GM21737 (cell line): ENCODE data around the gene SIN3A.
A peak's percentile ranks its signal among the peaks of the same experiment; 100 is the strongest.

ENCODE experiments used
- ATAC-seq: cut with Tn5 transposase; IDR thresholded peaks from one replicate; pipeline ENCODE4 v1.9.1; 2021; ENCODE audit warnings: mild to moderate bottlenecking, moderate library complexity; ENCODE audit not compliant: unreplicated experiment

SIN3A gene

DNA sequence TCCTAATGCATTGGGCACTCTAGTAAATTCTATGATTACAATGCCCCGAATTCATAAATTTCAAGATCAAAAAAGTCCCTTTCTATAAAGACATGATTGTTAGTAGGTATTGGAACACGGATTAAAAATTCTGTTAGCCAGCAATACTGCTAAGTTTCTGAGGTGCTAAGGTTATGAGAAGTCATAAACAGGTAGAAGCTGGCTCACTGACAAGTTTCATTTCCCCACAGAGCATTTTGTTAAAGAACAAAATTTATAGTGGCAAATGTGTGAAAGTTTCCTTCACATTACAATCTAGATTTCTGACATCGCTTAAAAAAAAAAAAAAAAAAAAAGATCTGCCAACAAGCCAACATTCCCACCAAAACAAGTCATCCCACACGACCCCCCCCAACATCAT, 70.7 kb downstream of the SIN3A start:
- ATAC-seq = no peak

- ATAC-seq = no peak
Observed at GRCh38 chr15:75371901-75372688, 79.4 kb downstream of the SIN3A start.

DNA sequence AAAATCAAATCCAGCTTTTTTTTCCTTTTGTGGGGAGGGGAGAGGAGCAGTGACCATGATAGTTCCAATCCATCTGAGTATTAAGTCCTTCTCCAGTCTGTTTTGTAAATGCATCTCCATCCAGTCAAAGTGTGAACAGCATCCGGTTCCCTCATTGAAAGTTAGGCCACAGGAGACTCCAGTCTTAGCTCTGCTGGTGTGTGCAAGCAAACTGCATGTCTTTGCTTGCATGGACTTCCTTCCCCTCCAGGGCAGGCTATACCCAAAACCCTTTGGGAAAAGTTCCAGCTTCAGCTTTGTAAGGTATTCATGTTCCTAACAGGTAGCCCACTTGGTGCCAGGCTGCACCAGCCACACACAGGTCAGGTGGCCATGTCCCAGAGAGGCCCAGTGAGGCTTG, 80.0 kb downstream of the SIN3A start:
- no peak for ATAC-seq

- no peak for ATAC-seq
Observed at GRCh38 chr15:75369897-75370581, 81.5 kb downstream of the SIN3A start.

- ATAC-seq = no peak
Observed at GRCh38 chr15:75368689-75369239, 82.7 kb downstream of the SIN3A start.

- peak; percentile 87 for ATAC-seq
Observed at GRCh38 chr15:75367913-75368688, 83.4 kb downstream of the SIN3A start, which contains the start of gene MAN2C1. MAN2C1 (minus strand) TSS chr15:75368607; CDS start chr15:75368583, 24 bp downstream.

DNA sequence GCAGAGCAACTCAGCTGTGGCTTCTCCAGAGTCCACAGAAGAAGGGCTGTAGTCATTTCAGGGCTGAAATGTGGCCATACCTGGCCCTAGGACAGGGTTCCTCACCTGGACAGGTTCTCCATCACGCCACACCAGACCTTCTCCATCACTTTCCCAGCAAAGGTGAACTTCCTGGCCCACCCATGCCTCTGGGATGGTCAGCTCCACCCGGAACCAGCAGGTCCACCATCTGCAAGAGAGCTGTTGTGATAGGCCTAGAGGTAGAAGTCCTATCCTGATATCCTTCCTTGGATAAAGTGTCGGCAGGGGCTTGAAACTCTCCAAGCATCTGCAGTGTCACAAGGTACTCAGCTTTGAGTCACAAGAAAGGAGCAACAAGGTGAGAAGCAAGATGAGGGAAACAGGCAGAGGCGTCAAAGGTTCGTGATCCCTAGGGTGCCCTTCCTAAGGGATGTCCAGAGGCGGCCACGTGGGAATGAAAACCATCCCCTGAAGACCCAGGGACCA, 84.0 kb downstream of the SIN3A start:
- ATAC-seq = no peak

DNA sequence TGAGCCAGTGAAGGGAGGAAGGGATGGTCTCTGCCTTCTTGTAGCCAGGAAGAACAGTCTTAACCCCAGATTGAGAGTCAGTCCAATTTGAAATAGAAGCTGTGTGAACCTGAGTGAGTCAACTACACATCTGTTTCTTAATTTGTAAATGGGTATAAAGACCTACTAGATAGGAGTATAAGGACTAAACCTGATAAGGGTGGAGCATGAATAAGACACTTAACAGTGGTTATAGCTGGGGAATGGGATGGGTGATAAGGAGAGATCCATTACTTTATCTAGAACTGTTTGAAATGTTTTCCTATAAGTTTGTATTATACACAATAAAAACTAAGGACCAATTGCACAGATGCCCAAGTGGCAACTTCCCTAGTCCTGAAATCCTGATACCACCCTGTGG, 84.5 kb downstream of the SIN3A start:
- ATAC-seq = no peak

DNA sequence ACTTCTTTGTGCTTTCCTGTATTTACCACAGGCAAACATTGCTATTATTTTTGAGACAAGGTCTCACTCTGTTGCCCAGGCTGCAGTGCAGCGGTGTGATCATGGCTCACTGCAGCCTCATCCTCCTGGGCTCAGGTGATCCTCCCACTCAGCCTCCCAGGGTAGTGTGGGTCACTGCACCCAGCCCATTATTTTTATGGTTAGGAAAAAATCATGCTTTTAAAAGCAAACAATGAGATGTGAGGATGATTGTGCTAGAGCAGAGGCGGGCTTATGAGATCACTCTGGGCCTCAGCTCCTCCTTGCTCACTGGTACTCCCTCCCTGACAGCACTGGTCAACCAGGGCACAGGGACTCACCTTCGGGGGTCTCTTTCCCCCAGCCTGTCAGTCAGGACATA, 85.3 kb downstream of the SIN3A start:
- no peak for ATAC-seq

DNA sequence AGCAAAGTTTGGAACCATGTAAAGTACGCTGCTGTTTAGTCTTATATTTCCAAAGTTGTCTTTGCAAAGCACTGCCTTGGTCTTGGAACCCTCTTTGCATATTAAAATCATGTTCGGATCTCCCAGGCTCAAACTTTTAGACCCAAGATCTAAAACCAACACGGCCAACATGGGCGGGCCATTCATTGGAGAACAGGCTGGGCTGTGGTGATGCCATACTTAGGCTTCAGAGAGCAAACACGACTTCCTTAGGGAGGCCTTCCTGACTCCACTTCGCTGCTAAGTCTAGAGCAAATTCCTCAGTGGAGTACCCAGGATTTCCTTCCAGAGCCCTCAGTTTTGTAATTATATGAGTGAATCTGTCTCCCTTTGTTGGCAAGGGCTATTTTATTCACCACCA, 86.6 kb downstream of the SIN3A start:
- no peak for ATAC-seq

DNA sequence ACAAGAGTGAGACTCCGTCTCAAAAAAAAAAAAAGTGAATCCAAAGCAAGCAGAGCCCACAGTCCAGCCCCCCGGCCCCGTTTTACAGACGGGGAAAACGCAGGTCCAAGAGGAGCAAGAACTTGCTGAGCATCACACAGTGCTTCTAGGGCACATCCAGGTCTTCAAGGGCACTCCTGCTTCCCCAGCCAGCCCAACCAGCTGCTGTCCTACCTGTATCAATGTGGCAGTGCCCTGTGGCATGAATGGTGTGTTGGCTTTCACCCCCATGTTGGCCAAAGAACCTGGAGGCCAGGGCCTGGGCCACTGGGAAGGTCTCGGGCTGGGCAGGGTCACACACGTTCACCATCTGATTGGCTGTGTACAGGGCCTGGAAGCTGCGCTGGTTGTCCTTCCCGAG, 87.7 kb downstream of the SIN3A start:
- ATAC-seq = no peak

DNA sequence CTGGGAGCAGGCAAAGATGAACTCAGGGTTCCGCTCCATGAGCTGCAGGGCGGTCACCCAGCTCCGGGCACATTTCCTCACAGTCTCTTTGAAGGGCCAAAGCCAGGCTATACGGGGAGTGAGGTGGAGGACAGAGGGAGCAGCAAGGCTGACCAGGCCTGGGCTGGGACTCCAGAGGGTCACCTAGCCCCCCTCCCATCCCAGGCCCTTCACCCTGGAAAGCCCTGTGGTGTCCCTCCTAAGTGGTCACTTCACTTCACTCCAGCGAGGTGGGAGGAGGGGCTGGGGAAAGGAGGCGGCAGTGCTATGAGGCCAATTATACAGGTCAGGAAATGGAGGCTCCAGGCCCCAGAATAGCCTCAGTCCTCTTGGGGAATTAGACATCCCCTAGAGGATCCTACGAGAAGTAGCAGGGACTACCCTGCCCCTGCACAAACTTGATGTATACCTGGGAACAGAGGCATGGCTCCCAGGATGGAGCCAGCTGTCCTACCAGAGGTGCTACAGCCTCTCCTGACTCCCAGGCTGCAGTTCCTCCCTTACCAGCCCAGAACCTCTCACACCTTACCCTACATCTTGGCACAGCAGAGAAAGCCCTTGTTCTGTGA, 88.7 kb downstream of the SIN3A start:
- no peak for ATAC-seq

GRCh38 chr15:75361989-75362641, 89.4 kb downstream of the SIN3A start:
- ATAC-seq = no peak

DNA sequence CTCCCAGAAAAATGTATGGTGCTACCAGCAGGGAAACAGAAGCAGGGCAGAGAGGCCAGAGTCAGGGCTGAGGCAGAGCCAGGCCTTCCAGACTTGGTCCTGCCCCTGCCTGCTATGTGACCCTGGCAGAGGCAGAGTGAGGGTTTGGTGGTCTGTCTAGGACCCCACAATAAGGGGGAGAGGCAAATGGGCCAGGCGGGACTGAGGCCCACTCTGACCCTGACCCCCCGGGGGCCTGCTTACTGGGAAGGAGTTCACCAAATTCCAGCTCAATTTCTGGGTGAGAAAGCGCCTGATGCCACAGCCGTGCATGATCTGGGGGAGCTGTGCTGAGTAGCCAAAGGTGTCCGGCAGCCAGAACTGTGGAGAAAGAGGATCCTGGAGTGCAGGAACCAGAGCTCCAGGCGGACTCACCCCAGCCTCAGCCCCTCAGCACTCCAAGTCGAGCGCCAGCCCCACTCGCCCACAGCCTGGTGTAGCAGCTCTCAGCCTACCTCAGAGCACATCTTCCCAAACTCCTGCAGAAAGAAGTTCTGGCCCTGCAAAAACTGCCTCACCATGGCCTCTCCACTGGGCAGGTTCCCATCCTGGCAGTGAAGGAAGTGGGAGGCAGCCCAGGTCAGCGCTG, 90.0 kb downstream of the SIN3A start:
- ATAC-seq = no peak

- no peak for ATAC-seq
Observed at GRCh38 chr15:75360856-75361255, 90.6 kb downstream of the SIN3A start.

DNA sequence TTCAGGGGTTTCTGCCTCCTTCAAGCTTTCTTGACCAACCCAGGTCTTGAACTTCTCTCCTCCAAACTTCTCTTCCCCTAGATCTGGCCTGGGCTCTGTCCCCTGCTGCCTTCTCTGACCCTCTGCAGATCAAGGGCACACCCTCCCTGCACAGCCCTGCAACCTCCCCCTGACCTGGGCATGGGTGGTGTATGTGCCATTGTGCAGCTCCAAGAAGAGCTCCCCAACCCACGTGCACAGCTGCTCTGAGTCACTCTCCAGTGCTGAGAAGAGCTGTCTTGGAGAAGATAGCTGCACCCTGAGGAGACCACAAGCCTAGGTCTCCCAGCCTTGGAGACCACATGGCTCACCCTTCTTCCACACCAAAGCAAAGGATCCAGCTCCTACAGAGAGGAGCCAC, 91.1 kb downstream of the SIN3A start:
- no peak for ATAC-seq

- no peak for ATAC-seq
Observed at GRCh38 chr15:75359537-75360250, 91.8 kb downstream of the SIN3A start.

GRCh38 chr15:75358771-75359536, 92.5 kb downstream of the SIN3A start:
- ATAC-seq = no peak
